OCI-LY1 (cell line): ENCODE results near the gene SLBP.

Experiments
- H2AFZ ChIP-seq: fragments of 200-600 bp; sonication (generic), shearing (Covaris generic); 2 replicates; pipeline ENCODE4 v1.6.0; 2014; ENCODE audit warnings: antibody characterized with exemption, mild to moderate bottlenecking, low read length
- H3F3A ChIP-seq: fragments of 200-600 bp; sonication (generic), shearing (Covaris generic); 2 replicates; pipeline ENCODE4 v1.6.0; 2014; ENCODE audit warnings: mild to moderate bottlenecking, antibody characterized with exemption, low read length, moderate library complexity; ENCODE audit not compliant: insufficient read depth
- H3K27ac ChIP-seq: fragments of 200-600 bp; sonication (generic); 2 replicates; pipeline ENCODE4 v1.5.1; 2014; ENCODE audit warnings: low read length, mixed run types, mild to moderate bottlenecking, low read depth; ENCODE audit not compliant: poor library complexity, severe bottlenecking
- H3K27me3 ChIP-seq: fragments of 200-600 bp; sonication (generic); 2 replicates; pipeline ENCODE4 v1.6.0; 2014; ENCODE audit warnings: antibody characterized with exemption, mild to moderate bottlenecking, low read length, moderate library complexity; ENCODE audit not compliant: insufficient read depth
- H3K36me3 ChIP-seq: fragments of 200-600 bp; sonication (generic); 2 replicates; pipeline ENCODE4 v1.6.1; 2014; ENCODE audit warnings: mild to moderate bottlenecking, antibody characterized with exemption, low read length, moderate library complexity, mixed read lengths; ENCODE audit not compliant: insufficient read depth
- H3K4me1 ChIP-seq: fragments of 200-600 bp; sonication (generic); 2 replicates; pipeline ENCODE4 v1.5.1; 2014; ENCODE audit warnings: mild to moderate bottlenecking, low read length, moderate library complexity; ENCODE audit not compliant: insufficient read depth, severe bottlenecking
- H3K4me2 ChIP-seq: fragments of 200-600 bp; sonication (generic), shearing (Covaris generic); 2 replicates; pipeline ENCODE4 v1.6.1; 2014; ENCODE audit warnings: low read length
- H3K4me3 ChIP-seq: fragments of 200-600 bp; sonication (generic); 2 replicates; pipeline ENCODE4 v1.5.1; 2014; ENCODE audit warnings: low read length, low read depth, mild to moderate bottlenecking, mixed read lengths; ENCODE audit not compliant: poor library complexity, severe bottlenecking
- H3K79me2 ChIP-seq: fragments of 200-600 bp; shearing (Covaris generic); 2 replicates; pipeline ENCODE4 v1.6.1; 2016; ENCODE audit warnings: mixed run types, low read length, mixed read lengths; ENCODE audit not compliant: insufficient read depth
- H3K9ac ChIP-seq: fragments of 200-600 bp; sonication (generic), shearing (Covaris generic); 2 replicates; pipeline ENCODE4 v1.6.1; 2014; ENCODE audit warnings: mild to moderate bottlenecking, low read length, mixed read lengths
- H3K9me2 ChIP-seq: fragments of 200-600 bp; sonication (generic), shearing (Covaris generic); 2 replicates; pipeline ENCODE4 v1.6.1; 2014; ENCODE audit warnings: low read depth, mild to moderate bottlenecking, low read length, mixed read lengths
- H3K9me3 ChIP-seq: fragments of 200-600 bp; shearing (Covaris generic); 2 replicates; pipeline ENCODE4 v1.6.1; 2014; ENCODE audit warnings: low read length, mixed read lengths
- H4K20me1 ChIP-seq: fragments of 200-600 bp; sonication (generic), shearing (Covaris generic); 2 replicates; pipeline ENCODE4 v1.6.0; 2016; ENCODE audit warnings: mild to moderate bottlenecking, low read length; ENCODE audit not compliant: insufficient read depth
- EZH2 ChIP-seq: fragments of 200-600 bp; sonication (generic), shearing (Covaris generic); IDR thresholded peaks from 2 replicates; pipeline ENCODE4 v1.8.0; 2017; ENCODE audit warnings: borderline replicate concordance, mixed run types, mild to moderate bottlenecking, antibody characterized with exemption, low read length, moderate library complexity, mixed read lengths
- TF ChIP-seq, protein P1 (sequence below): fragments of 200-600 bp; sonication (generic), shearing (Covaris generic); IDR thresholded peaks from 2 replicates; pipeline ENCODE4 v1.5.1; 2017; ENCODE audit warnings: mild to moderate bottlenecking, antibody characterized with exemption, low read length, moderate library complexity, mixed read lengths

SLBP gene

DNA sequence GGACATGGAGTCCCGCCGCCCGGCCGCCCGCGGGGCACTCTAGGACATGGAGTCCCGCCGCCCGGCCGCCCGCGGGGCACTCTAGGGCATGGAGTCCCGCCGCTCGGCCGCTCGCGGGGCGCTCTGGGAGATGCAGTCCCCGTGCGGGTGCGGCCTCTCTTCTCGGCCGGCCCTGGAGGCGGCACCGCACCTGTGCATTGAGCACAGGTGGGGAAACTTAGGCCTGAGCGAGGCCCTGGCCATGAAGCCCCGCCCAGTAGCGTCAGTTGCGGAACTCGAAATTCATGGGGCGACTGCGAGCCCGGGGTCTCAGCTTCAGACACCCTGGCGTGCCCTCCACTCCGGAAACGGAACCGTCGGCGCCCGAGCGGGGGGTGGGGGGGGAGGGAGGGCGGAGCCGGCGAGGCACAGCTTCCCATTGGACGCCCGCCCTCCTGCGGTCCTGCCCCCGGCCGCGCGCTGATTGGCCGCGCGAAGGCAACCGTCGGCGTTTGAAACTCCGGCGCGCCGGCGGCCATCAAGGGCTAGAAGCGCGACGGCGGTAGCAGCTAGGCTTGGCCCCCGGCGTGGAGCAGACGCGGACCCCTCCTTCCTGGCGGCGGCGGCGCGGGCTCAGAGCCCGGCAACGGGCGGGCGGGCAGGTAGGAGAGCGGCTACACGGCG is 9.0 kb upstream of the SLBP start, which contains the start of the genes TACC3 and TMEM129:
TSS of gene TACC3 (plus strand) at position 519 of the 663 bp plus-strand sequence. CDS start 1,901 bp downstream, outside the sequence.
TSS of gene TMEM129 (minus strand) at position 321 of the 663 bp plus-strand sequence. CDS start 486 bp downstream, outside the sequence.
- TF ChIP-seq, protein P1, sequence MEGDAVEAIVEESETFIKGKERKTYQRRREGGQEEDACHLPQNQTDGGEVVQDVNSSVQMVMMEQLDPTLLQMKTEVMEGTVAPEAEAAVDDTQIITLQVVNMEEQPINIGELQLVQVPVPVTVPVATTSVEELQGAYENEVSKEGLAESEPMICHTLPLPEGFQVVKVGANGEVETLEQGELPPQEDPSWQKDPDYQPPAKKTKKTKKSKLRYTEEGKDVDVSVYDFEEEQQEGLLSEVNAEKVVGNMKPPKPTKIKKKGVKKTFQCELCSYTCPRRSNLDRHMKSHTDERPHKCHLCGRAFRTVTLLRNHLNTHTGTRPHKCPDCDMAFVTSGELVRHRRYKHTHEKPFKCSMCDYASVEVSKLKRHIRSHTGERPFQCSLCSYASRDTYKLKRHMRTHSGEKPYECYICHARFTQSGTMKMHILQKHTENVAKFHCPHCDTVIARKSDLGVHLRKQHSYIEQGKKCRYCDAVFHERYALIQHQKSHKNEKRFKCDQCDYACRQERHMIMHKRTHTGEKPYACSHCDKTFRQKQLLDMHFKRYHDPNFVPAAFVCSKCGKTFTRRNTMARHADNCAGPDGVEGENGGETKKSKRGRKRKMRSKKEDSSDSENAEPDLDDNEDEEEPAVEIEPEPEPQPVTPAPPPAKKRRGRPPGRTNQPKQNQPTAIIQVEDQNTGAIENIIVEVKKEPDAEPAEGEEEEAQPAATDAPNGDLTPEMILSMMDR: no peak
- TF ChIP-seq EZH2: no peak
- peak within 1 kb of the TSS; percentile 93 for H3K4me3 ChIP-seq
- H3K9ac ChIP-seq: peak within 1 kb of the TSS; percentile 92
- peak within 1 kb of the TSS; percentile 97 for H3K27ac ChIP-seq
- H4K20me1 ChIP-seq: no peaks in the 10 kb centered on the region
- H3K9me3 ChIP-seq: no peaks in the 10 kb centered on the region
- H3K36me3 ChIP-seq: peaks cover 24% of the 10 kb centered on the region
- no peaks in the 10 kb centered on the region for H3K27me3 ChIP-seq
- H3K9me2 ChIP-seq: no peaks in the 10 kb centered on the region
- no peak within 1 kb of the TSS for H2AFZ ChIP-seq
- H3K4me2 ChIP-seq: peak within 1 kb of the TSS; percentile 98
- H3K4me1 ChIP-seq: peaks cover 76% of the 10 kb centered on the region
- H3K79me2 ChIP-seq: peaks cover 8% of the 10 kb centered on the region
- H3F3A ChIP-seq: no peaks in the 10 kb centered on the region; the same call in 1 of the 2 replicates

DNA sequence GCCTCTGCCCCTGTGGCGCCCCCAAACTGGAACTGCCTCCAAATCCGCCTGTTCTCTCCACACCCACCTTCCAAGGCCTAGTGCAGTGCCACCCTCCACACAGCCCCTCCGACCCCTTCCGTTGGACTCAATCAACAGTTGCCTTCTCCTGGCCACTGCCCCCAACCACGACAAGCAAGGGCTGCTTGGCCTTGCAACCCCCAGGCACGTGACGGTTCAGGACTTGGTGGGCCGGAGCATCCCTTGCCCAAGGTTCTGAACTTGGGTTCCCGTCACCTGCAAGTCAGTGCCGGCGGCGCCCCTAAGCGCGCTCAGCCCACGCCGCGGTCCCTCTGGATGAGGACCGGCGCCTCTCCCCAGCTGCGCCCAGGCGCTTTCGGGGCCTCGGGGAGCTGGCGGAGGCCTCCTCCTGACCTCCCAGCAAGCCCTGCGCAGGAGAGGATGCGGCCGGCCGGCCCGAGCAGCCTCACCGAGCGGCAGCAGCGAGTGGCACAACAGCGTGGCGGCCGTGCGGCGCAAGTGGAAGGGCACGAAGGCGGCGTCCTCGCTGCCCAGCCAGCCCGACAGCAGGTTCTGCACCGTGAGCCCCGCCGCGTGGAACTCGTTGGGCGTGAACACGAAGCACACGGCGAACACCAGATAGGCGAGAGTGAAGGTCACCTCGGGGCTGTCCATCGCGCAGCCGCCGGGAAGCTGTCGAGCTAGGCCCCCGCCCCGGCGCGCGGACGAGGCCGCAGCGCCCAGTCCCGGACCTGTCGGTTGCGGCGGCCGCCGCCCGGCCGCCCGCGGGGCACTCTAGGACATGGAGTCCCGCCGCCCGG is 8.3 kb upstream of the SLBP start:
- peaks cover 16% of the 10 kb centered on the region for H3K36me3 ChIP-seq
- H3K4me1 ChIP-seq: peaks cover 77% of the 10 kb centered on the region

DNA sequence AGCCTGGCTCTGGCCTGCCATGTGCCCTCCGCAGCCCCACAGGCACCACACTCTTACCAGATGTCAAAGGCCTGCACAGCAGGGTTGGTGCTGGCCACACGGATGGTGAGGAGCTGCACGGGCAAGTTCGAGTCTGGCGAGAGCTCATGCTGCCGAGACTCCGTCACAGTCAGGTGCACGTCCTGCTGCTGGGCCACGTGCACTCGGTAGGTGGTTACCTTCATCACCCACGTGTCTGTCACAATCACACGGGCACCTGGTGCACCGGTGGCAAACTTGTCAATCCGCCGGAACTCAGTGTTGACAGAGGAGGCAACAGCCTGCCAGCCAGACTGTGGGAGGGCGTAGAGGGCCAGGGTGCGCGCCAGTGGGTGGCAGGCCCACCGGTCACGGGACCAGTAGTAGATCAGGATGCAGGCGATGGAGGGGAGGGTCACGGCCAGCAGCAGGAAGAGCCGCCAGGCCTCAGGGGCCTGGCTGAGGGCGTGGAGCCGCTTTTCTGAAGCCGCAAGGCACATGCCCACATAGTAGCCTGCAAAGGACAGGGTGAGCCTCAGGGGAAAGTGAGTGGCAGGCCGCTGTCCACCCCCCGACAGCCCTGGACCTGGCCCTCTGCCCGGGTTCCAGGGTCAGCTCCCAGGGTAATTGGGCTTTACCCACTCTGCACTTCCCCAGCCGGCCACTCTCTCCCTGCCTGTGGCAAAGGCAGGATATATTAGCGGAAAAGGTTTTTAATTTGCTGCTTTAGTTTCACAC is 6.2 kb upstream of the SLBP start:
- H3K27ac ChIP-seq: peak overlapping the region; percentile 88
- no peaks in the 10 kb centered on the region for H3K9me2 ChIP-seq
- peaks cover 8% of the 10 kb centered on the region for H3K79me2 ChIP-seq
- peak overlapping the region; percentile 28; the same call in 1 of the 2 replicates for H3K9ac ChIP-seq
- peak overlapping the region; percentile 20 for H3K4me3 ChIP-seq
- 0 out of 2 replicates have a peak, but pooled peaks cover 6% of the 10 kb centered on the region for H3K36me3 ChIP-seq
- TF ChIP-seq EZH2: no peak
- TF ChIP-seq, protein P1: no peak
- H3F3A ChIP-seq: no peaks in the 10 kb centered on the region
- no peaks in the 10 kb centered on the region for H3K27me3 ChIP-seq
- H3K4me1 ChIP-seq: peaks cover 74% of the 10 kb centered on the region
- no peak overlapping the region for H2AFZ ChIP-seq
- peak overlapping the region; percentile 51 for H3K4me2 ChIP-seq
- H3K9me3 ChIP-seq: no peaks in the 10 kb centered on the region
- H4K20me1 ChIP-seq: no peaks in the 10 kb centered on the region

More for the DNA sequence above, 8.3 kb upstream of the SLBP start:
- peak overlapping the region; percentile 88 for H3K27ac ChIP-seq
- H3K79me2 ChIP-seq: peaks cover 8% of the 10 kb centered on the region
- H3K4me2 ChIP-seq: peak overlapping the region; percentile 98
- TF ChIP-seq EZH2: no peak
- TF ChIP-seq, protein P1: no peak
- no peaks in the 10 kb centered on the region for H3K9me2 ChIP-seq
- H4K20me1 ChIP-seq: no peaks in the 10 kb centered on the region
- no peaks in the 10 kb centered on the region; the same call in 1 of the 2 replicates for H3F3A ChIP-seq
- H3K4me3 ChIP-seq: peak overlapping the region; percentile 69
- H3K9ac ChIP-seq: peak overlapping the region; percentile 86
- H2AFZ ChIP-seq: no peak overlapping the region
- H3K9me3 ChIP-seq: no peaks in the 10 kb centered on the region
- H3K27me3 ChIP-seq: no peaks in the 10 kb centered on the region
